HFFc6 (cell line): ENCODE data around the gene DUS3L. TPM values are rescaled to one million over a fixed set of nuclear protein-coding genes. Genes with fewer than 3 reads are reported as not detected.

ENCODE experiments used
- DNase-seq: peaks from one replicate; pipeline ENCODE4 v3.0.0-alpha.2; 2018
- H3K27ac Mint-ChIP-seq: 2 replicates; pipeline ENCODE4 v1.8.0; 2020; ENCODE audit warnings: mild to moderate bottlenecking, mixed read lengths
- H3K27me3 Mint-ChIP-seq: 2 replicates; pipeline ENCODE4 v1.8.0; 2021; ENCODE audit warnings: mild to moderate bottlenecking, moderate library complexity, mixed read lengths; ENCODE audit not compliant: insufficient read depth
- H3K36me3 Mint-ChIP-seq: 2 replicates; pipeline ENCODE4 v1.8.0; 2021; ENCODE audit warnings: low read depth, mixed read lengths
- H3K4me1 Mint-ChIP-seq: 2 replicates; pipeline ENCODE4 v1.8.0; 2020; ENCODE audit warnings: low read depth, mixed read lengths
- H3K4me3 Mint-ChIP-seq: 2 replicates; pipeline ENCODE4 v1.8.0; 2020; ENCODE audit warnings: mild to moderate bottlenecking, moderate library complexity, mixed read lengths
- H3K9me3 Mint-ChIP-seq: 2 replicates; pipeline ENCODE4 v1.8.0; 2020; ENCODE audit warnings: mild to moderate bottlenecking, mixed read lengths
- total RNA-seq, 6 experiments: library from RNA; stranded (reverse); fragmentation: NEBNext Ultra II Directional; extraction: Animal tissue kit (Norgen Biotek cat#: 25700); gene quantifications; 2 replicates in 1 of 6; 3 replicates in 5 of 6; pipeline ENCODE4 v1.2.3, GENCODE V29; 2021
- TF ChIP-seq, protein P1 (sequence below): fragments of 200-600 bp; sonication (generic); IDR thresholded peaks from 2 replicates; pipeline ENCODE4 v1.5.0; 2021; ENCODE audit warnings: antibody characterized with exemption, mild to moderate bottlenecking

DUS3L gene
- total RNA-seq, 6 experiments from 2014 or later = 15.6 to 20.5 (median 18.3) TPM

DNA sequence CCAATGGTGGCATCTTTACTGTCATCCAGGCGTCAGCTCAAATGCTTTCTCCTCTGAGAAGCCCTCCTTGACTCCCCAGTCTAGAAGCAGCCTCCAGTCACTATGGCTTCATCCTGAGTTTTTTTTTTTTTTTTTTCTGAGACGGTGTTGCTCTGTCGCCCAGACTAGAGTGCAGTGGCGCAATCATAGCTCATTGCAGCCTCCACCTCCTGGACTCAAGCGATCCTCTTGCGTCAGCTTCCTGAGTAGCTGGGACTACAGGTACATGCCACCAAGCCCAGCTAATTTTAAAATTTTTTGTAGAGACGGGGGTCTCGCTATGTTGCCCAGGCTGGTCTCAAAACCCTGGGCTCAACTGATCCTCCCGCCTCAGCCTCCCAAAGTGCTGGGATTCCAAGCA lies 18.1 kb upstream of the DUS3L start:
- Mint-ChIP-seq H3K9me3 (no peaks in the 10 kb centered on the region), H3K27ac (no peak overlapping the region), H3K27me3 (peaks cover 25% of the 10 kb centered on the region), H3K4me3 (no peak overlapping the region), H3K36me3 (no peaks in the 10 kb centered on the region), H3K4me1 (no peaks in the 10 kb centered on the region)
- TF ChIP-seq, protein P1, sequence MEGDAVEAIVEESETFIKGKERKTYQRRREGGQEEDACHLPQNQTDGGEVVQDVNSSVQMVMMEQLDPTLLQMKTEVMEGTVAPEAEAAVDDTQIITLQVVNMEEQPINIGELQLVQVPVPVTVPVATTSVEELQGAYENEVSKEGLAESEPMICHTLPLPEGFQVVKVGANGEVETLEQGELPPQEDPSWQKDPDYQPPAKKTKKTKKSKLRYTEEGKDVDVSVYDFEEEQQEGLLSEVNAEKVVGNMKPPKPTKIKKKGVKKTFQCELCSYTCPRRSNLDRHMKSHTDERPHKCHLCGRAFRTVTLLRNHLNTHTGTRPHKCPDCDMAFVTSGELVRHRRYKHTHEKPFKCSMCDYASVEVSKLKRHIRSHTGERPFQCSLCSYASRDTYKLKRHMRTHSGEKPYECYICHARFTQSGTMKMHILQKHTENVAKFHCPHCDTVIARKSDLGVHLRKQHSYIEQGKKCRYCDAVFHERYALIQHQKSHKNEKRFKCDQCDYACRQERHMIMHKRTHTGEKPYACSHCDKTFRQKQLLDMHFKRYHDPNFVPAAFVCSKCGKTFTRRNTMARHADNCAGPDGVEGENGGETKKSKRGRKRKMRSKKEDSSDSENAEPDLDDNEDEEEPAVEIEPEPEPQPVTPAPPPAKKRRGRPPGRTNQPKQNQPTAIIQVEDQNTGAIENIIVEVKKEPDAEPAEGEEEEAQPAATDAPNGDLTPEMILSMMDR = no peak
- no peak for DNase-seq

DNA sequence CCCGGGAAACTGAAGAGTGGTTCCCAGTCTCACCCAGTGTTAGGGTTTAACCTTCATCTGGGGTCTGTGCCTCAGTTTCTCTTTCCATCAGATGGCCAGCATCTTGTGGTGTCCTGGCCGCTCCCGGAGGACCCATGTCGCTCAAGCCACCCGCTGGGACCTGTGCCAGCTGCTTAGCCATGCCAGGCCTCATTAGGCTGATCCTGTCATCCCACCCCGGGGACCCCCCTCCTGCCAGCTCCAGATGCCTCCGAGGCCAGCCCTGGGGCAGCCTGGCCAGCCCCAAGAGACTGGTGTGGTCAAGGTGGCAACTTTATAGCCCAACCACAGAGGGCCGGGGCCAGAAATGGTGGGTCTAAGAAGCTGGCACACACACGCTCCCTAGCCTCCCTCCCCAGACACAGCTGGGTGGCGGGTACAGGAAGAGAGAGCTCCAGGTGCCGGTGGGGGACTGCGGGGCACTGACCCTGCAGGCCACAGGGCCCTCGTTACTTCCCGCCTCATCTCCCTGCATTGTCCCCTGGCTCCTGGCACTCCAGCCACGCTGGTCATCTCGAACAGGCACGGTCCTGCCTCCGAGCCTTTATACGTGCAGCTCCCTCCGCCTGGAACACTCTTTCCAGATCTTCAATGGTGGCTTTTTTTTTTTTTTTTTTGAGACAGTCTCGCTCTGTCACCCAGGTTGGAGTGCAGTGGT lies 17.3 kb upstream of the DUS3L start:
- Mint-ChIP-seq H3K27me3 (peaks cover 22% of the 10 kb centered on the region), H3K27ac (no peak overlapping the region), H3K4me1 (peaks cover 5% of the 10 kb centered on the region; the same call in 1 of the 2 replicates), H3K36me3 (no peaks in the 10 kb centered on the region), H3K4me3 (no peak overlapping the region), H3K9me3 (no peaks in the 10 kb centered on the region)
- DNase-seq = no peak
- TF ChIP-seq, protein P1 = no peak

DNA sequence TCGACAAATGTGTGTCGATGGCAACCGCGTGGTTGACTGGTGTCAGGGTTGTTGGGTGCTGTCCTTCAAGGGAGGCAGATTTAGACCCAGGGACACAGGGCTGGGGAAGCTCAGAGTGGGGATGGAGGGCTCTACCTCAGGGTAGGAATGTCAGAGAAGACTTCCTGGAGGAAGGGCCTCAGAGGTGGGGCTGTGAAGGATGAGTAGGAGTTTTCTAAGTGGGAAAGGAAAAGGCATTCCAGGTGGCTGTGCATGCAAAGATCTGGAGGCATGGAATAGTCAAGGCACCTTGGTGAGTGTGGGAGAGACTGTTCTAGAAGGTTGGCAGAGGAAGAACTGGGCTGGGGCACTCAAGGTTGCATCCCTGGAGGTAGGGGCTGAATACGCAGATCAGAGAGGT lies 15.9 kb upstream of the DUS3L start:
- H3K9me3 Mint-ChIP-seq = no peaks in the 10 kb centered on the region
- no peak overlapping the region for H3K27ac Mint-ChIP-seq
- H3K27me3 Mint-ChIP-seq = peaks cover 25% of the 10 kb centered on the region
- no peak for DNase-seq
- peaks cover 9% of the 10 kb centered on the region; the same call in 1 of the 2 replicates for H3K4me1 Mint-ChIP-seq
- H3K36me3 Mint-ChIP-seq = no peaks in the 10 kb centered on the region
- TF ChIP-seq, protein P1 = no peak
- H3K4me3 Mint-ChIP-seq = no peak overlapping the region

DNA sequence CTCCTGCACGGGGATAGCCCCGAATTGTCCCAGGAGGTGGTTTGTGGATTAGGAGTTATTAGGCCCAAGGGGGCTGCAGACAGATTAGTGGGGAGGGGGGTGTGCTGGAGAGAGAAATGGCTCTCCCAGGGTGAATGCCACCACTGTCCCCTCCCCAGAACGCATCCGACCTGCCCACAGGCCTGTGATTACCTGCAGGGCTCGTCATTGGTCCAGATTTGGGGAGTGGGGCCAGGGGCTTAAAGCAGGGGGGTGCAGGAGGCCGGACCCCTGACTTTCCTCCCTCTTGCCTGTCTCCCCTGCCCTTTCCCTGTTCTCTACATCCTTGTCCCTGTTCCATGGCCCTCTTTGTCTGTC lies 15.1 kb upstream of the DUS3L start:
- Mint-ChIP-seq H3K9me3 (no peaks in the 10 kb centered on the region), H3K27me3 (peaks cover 28% of the 10 kb centered on the region), H3K4me1 (peaks cover 12% of the 10 kb centered on the region; the same call in 1 of the 2 replicates), H3K36me3 (no peaks in the 10 kb centered on the region), H3K4me3 (no peak overlapping the region), H3K27ac (no peak overlapping the region)
- DNase-seq = no peak
- TF ChIP-seq, protein P1 = peak; percentile 26; the same call in 1 of the 2 replicates

DNA sequence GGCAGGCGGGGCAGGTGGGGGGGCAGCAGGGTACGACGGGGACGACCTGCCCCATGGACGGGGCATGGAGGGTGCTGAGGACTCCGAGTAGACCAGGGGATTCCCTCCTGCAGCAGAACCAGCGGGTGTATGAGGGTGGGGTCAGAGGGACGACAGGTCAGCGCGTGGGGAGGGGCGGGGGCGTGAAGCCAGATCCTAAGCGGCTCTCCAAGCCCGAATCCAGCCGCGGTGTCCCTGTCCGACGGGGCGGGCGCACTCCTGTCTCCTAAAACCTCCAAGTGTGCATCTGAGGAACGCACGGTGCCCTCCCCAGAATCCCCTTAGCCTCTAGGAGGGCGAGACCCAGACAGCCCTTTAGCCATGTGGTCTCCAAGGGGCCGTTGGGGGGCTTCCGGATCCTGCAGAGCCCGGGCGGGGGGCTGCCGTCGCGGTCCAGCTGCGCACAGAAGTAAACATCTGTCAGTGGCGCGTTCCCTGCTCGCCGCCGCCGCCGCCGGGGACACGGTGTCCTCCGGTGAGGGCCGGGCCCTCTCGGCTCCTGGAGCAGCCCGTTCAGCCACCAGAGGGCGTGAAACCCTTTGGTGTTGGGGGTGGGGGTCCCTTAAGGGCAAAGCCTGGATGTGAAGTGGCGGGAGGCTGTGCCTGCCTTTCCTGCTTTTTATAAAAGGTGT lies 14.6 kb upstream of the DUS3L start:
- TF ChIP-seq, protein P1 = peak; percentile 82
- Mint-ChIP-seq H3K36me3 (no peaks in the 10 kb centered on the region), H3K9me3 (no peaks in the 10 kb centered on the region), H3K4me1 (peaks cover 12% of the 10 kb centered on the region; the same call in 1 of the 2 replicates), H3K27me3 (peaks cover 28% of the 10 kb centered on the region), H3K27ac (no peak overlapping the region), H3K4me3 (no peak overlapping the region)
- peak; percentile 25 for DNase-seq
